GM21526 (cell line): ENCODE results near the gene EPS8L2.

ENCODE experiments used
- ATAC-seq: cut with Tn5 transposase; IDR thresholded peaks from one replicate; pipeline ENCODE4 v1.9.1; 2021; ENCODE audit warnings: moderate library complexity; ENCODE audit not compliant: unreplicated experiment, low FRiP score

The EPS8L2 gene

GRCh38 chr11:702462-703461 is 3.3 kb upstream of the EPS8L2 start:
- no peak for ATAC-seq

GRCh38 chr11:703506-703905 is 2.5 kb upstream of the EPS8L2 start:
- no peak for ATAC-seq

GRCh38 chr11:704228-704674 is 1.8 kb upstream of the EPS8L2 start:
- ATAC-seq: no peak

GRCh38 chr11:704781-705645 is 1.0 kb upstream of the EPS8L2 start:
- ATAC-seq: no peak

- no peak for ATAC-seq
These were observed 467 bp downstream of the EPS8L2 start for GRCh38 chr11:706439-706956.

GRCh38 chr11:706957-707816 is 1.2 kb downstream of the EPS8L2 start:
- no peak for ATAC-seq

- no peak for ATAC-seq
These were observed 1.9 kb downstream of the EPS8L2 start for GRCh38 chr11:707817-708420.

- ATAC-seq: no peak
These were observed 2.5 kb downstream of the EPS8L2 start for GRCh38 chr11:708511-708910.

GRCh38 chr11:709109-709997 is 3.3 kb downstream of the EPS8L2 start:
- ATAC-seq: no peak

GRCh38 chr11:714436-714835 is 8.4 kb downstream of the EPS8L2 start:
- ATAC-seq: no peak

- no peak for ATAC-seq
These were observed 13.4 kb downstream of the EPS8L2 start for GRCh38 chr11:719214-720016.

- no peak for ATAC-seq
These were observed 14.1 kb downstream of the EPS8L2 start for GRCh38 chr11:720017-720641.

- ATAC-seq: no peak
These were observed 14.7 kb downstream of the EPS8L2 start for GRCh38 chr11:720642-721246.

GRCh38 chr11:721247-721740 is 15.3 kb downstream of the EPS8L2 start:
- ATAC-seq: no peak

- ATAC-seq: no peak
These were observed 15.8 kb downstream of the EPS8L2 start for GRCh38 chr11:721741-722345.

- no peak for ATAC-seq
These were observed 16.3 kb downstream of the EPS8L2 start for GRCh38 chr11:722346-722811.
